HG02571 (cell line): Measurements from ENCODE around the gene CCDC138.

ENCODE experiments used
- ATAC-seq: cut with Tn5 transposase; IDR thresholded peaks from one replicate; pipeline ENCODE4 v1.9.1; 2021; ENCODE audit warnings: mild to moderate bottlenecking, moderate library complexity; ENCODE audit not compliant: unreplicated experiment

CCDC138 gene

DNA sequence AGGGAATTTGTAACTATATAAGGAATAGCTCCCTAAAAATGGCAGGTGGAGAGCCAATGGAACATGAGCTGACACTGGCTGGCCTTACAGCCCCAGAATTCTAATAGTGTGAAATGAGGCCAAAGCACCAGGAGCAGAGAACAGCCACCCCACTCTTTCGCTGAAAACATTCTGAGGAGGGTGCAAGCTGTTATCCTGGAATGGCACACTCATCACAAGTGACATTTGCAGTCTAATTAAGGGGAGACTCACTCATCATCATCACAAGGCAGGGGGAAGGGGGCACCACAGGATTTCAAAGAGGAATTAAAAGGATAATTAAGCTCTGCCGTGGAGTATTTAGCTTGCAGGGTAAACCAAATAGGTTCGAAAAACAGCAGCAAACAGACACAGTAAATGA is 108.2 kb downstream of the CCDC138 start:
- no peak for ATAC-seq

DNA sequence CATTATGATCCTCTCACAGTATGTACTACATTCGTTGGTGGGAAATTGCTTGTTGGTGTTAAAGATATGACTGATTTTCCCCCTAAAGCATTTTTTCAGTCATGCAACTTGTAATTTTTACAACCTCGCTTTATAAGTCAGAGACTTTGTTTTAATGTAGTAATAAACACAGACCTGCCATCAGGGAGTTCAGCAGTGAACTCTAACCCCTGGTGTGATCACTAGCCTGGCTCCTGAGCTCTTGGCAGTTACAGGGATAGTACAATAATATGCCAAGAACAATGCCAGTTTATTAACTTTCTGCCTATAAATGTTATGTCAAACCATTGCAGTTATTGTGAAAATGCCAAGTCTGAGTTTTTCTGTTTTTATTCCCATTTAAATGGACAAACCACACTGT is 108.6 kb downstream of the CCDC138 start:
- ATAC-seq, result no peak

DNA sequence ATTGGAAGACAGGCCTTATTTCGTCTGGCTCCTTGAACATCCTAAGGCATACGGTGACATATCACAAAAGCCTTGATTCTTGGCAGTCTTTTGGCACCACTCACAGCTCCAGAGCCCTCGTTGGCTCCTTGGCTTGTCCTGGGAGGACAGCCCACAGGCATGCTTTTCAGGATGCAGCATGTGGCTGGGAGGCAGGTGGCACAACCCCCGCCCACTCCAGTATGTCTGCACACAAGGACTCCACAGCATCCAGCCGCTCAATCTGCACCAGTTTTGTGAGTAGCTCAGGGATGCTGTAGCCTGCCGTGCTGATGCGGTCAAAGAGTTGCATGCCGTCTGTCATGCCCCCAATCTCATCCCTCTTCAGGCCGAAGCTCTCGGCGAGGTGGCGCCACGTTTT is 110.2 kb downstream of the CCDC138 start:
- no peak for ATAC-seq

DNA sequence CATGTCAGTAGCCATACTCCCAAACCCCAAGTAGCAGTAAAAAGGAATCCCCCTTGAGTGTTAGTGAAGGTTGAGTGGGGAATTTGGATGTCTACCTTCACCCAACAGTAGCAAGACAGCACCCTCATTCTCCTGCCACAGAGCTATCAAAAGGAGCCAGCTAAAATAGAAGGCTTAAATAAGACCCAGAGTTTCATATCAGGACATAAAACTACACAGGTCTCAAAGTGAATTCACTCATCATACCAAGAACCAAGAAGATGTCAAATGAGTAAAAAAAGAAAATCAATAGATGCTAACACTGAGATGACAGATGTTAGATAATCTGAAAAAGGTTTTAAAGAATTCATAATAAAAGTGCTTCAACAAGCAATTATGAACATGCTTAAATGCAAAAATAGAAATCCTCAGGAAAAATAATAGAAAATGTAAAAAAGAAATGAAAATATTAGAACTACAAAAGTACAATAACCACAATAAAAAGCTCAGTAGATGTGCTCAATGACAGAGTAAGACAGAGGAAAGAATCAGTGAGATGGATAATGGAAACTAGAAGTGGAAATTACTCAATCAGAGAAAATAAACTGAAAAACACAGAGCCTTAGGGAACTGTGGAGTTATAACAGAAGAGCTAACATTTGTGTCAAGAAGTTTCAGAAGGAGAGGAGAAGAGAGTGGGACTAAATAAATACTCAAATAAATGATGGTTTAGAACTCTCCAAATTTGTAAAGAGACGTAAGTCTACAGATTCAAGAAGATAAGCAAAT is 111.9 kb downstream of the CCDC138 start:
- no peak for ATAC-seq

GRCh38 chr2:108904680-108905079 is 118.1 kb downstream of the CCDC138 start:
- no peak for ATAC-seq

DNA sequence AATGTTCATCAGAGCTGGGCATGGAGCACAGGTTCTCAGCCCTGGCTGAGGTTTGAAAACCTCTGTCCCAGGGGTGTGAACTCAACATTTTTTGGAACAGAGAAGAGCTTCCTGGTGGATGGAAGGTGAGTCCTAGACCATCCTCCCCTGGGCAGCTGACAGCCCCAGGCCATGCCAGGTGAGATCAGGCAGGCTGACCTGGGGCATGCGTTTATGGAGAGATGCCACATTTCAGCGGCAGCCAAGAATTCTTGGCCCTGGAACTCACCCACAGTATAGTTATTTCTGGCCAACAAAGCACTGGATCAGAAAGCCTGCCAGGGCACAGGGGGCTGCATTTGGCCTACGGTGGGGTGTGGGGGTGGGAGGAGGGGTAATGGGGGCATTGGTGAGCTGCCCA is 118.6 kb downstream of the CCDC138 start:
- ATAC-seq, result no peak

DNA sequence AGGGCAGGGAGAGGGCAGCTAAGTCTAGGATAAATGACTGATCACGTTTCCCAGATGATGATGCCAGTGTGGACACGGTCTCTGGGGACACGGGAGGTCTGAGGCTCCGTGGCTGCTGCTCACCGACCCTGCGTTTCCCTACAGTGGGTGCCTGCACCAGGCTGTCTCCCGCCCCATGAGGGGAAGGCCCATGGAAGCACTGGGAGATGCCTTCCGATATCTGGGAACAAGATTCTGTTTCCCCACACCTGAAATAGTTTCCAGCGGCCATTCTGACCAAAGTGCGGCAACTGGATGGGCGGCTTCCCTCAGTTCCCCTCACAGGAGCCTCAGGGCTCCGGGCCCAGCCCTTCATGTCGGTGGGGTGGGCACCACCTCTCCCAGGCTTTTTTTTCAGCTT is 119.3 kb downstream of the CCDC138 start:
- no peak for ATAC-seq

DNA sequence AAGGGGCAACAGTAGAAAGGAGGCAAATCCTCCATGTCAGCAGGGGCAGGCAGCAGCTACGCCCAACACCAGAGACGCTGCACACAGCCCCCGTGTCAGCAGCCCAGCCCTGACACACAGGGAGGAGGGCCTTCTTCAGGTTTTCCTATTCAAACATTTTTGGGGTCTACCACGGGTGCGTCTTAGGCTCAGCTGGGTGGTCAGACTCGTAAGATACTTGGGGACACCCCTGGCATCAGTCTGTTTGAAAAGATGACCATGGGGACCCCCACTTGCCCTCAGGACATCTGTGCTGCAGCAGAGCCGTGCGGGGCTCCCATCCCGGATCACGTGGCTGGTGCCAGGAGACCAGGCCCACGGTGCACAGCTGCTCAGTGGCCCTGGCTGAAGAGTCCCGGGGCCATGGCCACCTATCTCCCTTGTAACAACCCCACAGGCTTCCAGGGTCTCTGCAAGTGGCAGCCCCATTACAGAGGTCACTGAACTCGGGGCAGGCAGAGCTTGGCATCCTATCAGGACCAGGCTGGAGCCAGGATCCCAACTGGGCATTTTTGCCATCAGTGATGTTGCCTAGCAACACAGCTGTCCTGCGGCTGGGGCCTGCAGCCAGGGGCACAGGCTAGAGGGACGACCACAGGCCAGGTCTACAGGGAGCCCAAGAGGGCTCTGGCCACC is 120.0 kb downstream of the CCDC138 start:
- no peak for ATAC-seq

GRCh38 chr2:108907822-108908712 is 121.5 kb downstream of the CCDC138 start:
- ATAC-seq, result no peak

DNA sequence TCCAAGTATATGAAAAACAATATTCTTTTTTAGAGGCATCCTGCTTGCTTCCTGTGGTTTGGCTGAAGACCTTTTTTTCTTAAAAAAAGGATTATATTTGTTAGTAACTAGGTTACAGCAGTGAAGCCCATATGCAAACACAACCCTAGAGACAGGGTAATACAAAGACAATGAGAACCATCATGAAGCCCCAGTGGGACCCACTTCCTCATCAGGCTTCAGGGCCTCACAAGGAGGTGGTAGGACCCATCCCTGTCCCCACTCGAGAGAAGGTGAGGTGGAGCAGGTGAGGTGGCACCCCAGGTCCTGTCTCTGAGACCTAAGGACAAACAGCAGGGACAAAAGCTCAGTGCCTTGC is 122.1 kb downstream of the CCDC138 start:
- no peak for ATAC-seq

DNA sequence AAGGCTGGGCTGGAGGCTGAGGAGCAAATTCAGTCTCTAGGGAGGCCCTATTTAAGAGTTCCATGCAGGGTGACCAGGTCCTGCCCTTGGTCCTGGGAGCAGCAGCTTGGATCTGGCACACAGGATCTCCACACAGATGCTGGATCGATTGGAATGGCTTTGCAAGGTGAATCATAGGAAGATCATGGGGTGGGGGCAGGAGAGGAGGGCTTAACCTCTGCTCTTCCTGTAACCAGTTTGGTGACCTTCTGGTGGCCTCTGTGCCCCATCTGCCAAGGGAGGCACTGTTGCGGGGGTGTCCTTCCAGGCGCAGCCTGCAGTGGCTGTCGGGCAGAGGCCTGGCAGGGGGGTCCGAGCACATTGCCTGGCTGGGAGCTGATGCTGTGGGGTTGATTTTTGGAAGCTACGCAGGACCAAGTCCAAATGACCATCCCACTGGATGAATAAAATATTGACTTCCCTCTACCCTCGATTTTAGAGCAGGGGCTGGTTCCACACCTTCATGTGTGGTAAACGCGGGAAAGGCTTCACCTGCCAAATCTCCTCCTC is 122.8 kb downstream of the CCDC138 start:
- ATAC-seq, result no peak

DNA sequence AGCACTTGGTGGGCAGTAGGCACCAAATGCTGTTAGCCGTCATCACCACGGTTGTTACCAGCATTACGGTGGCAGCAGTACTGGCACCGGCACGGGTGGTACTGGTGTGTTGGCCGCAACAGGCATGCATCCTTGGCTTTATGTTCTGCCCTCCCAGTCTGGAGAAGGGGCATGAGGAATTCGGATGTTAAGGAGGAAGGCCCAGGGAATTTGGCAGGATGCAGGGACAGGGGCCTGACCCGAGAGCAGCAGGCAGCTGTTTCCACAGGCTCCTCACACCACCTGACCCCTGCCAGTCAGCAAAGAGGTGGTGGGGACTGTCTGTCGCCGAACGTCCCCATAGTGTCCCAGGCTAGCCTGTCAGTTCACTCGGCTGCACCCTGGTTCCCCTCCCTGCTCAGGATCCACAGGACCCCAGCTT is 123.5 kb downstream of the CCDC138 start:
- no peak for ATAC-seq

GRCh38 chr2:108910541-108911396 is 124.2 kb downstream of the CCDC138 start:
- ATAC-seq, result no peak

DNA sequence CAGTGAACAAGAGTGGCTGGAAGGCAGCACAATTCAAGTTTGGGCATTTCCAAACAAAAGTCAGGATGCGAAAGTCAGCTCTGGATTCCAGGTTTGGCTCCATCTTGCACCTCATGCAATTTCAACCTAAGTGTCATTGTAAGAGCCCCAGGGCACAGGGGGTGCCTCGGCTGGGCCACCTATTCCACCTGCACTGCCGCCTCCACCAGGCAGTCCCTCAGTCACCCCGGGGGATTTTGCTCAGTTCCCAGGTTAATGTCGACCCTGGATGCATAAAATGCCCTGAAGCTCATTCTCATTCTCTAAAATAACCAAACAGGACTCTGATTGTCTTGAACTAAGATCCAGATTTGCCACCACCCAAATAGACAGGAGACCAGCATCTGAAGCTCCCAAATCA is 124.8 kb downstream of the CCDC138 start:
- ATAC-seq, result no peak

DNA sequence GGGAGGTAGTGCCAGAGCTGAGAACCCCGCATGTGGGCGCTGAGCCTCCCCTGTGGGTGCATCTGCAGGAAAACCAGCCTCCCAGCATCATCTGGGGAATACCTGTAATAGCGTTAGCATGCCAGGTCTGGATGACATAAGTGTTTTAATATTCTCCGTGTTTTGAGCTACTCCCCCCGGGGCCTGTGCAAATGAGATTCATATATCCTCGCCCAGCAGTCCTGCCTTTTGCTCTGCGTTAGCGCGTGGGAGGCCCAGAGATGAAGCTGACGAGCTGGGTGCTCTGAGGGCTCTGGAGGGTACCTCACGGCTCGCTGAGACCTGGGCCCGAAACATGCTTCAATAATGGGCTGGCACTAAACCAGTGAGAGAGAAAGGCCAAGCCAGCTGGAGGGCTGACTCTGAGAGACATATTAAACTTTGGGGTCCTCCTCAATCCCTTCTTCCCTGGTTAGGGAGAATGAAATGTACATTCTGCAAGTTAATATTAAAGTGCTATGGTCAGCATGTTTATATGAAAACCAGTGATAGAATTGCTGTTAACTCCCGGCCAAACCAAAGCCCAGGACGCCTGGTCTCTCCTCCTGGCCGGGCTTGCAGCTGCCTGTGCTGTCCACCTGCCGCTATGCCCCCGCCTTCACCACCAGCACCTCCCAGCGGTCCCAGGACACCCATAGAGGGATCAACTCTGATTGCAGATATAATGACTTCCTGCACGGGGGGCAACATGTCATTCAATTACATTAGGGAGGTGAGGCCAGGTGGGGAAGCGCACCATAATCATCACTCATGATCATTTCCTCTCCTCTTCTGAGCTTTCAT is 125.4 kb downstream of the CCDC138 start:
- ATAC-seq, result no peak

DNA sequence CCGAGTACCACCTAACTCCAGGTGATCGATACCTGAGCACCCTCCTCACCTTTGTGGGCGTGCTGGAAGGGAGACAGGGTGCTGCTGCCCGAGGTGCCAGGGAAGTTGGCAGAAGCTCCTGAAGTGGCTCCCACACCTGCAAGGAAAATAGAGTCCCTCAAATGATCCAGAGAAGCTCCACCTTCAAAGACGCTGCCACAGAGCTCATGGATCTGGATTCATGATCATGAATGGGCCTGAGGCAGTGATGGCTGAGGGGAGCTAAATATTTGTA is 126.0 kb downstream of the CCDC138 start:
- no peak for ATAC-seq

GRCh38 chr2:108916122-108916795 is 129.7 kb downstream of the CCDC138 start:
- no peak for ATAC-seq

DNA sequence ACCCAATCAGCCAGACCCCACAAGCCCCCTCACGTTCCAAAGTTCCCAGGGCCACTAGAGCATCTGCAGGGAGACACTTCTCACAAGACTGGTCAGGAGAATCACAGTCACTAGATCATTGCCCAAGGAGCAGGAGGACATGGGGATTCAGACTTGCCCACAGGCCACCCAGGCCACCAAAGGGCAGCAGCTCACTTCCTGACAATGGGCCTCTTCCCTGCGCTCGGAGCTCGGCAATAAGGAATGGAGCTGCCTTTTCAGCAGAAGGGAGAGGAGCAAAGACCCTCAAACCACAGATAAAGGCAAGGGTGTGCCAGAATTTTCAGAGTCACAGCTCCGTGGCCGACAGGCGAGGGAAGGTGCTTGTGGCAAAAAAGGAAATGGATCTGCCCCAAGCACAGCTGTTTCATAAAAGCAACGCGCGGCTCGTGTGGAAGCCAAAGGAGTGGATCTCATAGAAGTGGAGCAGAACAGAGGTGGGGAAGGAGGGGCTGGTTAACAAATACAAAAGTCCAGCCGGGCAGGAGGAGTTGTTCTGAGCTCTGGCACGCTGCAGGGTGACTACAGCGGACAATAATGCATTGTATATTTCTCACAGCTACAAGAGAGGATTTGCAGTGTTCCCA is 130.3 kb downstream of the CCDC138 start:
- ATAC-seq, result no peak

- ATAC-seq, result no peak
These were observed 131.0 kb downstream of the CCDC138 start for GRCh38 chr2:108917526-108917925.
